Prostate gland (tissue), 2 donors: ENCODE measurements around the gene CEP295NL.

Source experiments
- CTCF ChIP-seq, 4 experiments: fragments of 200-600 bp in 2 of 4; fragments of 450-650 bp in 2 of 4; sonication (generic) in 2 of 4; IDR thresholded peaks; 1 replicate in 3 of 4; 2 replicates in 1 of 4; pipeline ENCODE4 v1.5.1; 2016 to 2019; ENCODE audit warnings: antibody characterized with exemption in 4 of 4, mild to moderate bottlenecking in 2 of 4, moderate library complexity in 2 of 4
- POLR2A ChIP-seq: fragments of 450-650 bp; IDR thresholded peaks from one replicate; pipeline ENCODE4 v1.6.1; 2016; ENCODE audit warnings: antibody characterized with exemption, mild to moderate bottlenecking

GRCh38 chr17:78884876-78885667 is 17.9 kb downstream of the CEP295NL start:
- TF ChIP-seq CTCF (IDR thresholded peaks at IDR 0.05) (no peak), POLR2A (no peak)
